WI38 (cell line): ENCODE data around the gene PRPSAP1.

ENCODE experiments used
- H3K4me3 ChIP-seq: 2 replicates; pipeline ENCODE4 v1.5.1; 2011; ENCODE audit warnings: low read depth, mild to moderate bottlenecking, control low read depth, low read length
- TF ChIP-seq, protein P1 (sequence below): IDR thresholded peaks from 2 replicates; pipeline ENCODE4 v1.5.1; 2012; ENCODE audit warnings: low read depth, mild to moderate bottlenecking, control low read depth, low read length

Gene PRPSAP1

DNA sequence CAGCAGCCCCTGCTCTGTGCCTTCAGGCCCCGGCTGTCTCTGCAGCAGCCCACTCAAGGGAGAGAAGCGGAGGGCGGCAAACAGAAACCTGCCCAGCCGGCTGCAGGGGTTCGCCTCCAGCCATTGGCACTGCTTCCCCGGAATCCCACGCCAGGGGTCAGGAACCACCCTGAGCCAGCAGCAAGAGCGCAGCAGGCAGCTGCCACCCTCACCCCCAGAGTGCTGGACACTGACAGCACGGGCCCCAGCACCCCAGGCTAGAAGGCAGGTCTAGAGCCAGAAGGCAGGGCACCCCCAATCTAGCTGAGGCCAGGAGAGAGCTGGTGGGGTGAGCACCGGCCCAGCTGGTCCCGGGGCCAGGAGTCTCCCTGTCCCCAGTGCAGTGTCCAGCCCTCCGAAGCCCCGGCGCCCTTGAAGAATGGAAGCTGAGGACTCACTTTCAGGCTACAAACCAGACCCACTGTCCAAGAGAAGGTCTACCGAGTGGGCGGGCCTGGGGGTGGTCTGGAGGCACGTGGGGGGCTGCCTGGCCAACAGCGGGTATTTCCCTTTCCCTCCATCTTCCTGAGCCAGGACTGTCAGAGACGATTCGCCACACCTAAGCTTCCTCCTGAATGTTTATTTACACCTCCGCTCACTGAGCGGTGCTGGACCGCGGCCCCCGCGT is 80.1 kb downstream of the PRPSAP1 start:
- H3K4me3 ChIP-seq: no peak overlapping the region
- TF ChIP-seq, protein P1, sequence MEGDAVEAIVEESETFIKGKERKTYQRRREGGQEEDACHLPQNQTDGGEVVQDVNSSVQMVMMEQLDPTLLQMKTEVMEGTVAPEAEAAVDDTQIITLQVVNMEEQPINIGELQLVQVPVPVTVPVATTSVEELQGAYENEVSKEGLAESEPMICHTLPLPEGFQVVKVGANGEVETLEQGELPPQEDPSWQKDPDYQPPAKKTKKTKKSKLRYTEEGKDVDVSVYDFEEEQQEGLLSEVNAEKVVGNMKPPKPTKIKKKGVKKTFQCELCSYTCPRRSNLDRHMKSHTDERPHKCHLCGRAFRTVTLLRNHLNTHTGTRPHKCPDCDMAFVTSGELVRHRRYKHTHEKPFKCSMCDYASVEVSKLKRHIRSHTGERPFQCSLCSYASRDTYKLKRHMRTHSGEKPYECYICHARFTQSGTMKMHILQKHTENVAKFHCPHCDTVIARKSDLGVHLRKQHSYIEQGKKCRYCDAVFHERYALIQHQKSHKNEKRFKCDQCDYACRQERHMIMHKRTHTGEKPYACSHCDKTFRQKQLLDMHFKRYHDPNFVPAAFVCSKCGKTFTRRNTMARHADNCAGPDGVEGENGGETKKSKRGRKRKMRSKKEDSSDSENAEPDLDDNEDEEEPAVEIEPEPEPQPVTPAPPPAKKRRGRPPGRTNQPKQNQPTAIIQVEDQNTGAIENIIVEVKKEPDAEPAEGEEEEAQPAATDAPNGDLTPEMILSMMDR: no peak

DNA sequence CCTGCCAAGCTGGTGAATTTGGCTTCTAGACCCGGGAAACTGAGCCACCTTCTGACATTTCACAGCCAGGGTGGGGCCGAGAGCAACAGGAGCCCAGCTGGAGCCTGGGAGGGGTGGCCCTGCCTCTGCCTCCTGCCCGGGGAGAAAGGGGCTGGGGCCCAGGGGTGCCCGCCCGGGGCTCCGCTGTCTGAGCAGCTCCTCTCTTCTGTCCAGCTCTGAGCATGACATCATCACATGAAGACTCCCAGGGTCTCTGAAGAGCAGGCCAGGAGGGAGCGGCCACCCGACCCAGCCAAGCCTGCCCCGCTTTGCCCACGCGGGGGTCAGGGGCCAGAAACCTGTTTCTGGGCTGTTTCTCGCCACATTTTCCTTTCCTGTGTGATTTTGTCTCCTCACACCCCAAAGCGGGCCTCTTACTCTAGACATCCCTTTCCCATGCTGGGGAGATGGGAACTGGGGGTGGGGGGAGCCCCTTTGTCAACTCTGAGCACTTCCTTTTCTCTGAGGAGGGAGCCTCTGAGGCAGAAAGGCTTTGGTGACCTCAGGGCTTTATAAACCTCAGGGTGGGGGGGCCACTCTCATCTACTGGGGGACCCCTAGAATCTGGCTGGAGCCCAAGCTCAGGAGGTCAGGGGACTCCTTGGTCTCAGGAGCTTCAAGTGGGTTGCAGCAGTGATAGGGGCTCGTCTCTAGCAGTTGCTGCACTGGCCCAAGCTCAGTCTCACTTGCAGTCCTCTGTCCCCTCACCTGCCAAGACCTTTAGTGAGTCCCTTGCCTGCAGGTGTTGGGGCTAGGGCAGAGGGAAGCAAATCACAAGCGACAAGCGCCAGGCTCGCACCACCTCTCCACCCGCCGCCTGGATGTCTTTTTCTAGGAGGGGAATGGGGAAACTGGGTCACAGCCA is 80.9 kb downstream of the PRPSAP1 start:
- H3K4me3 ChIP-seq: no peak overlapping the region
- TF ChIP-seq, protein P1: no peak

DNA sequence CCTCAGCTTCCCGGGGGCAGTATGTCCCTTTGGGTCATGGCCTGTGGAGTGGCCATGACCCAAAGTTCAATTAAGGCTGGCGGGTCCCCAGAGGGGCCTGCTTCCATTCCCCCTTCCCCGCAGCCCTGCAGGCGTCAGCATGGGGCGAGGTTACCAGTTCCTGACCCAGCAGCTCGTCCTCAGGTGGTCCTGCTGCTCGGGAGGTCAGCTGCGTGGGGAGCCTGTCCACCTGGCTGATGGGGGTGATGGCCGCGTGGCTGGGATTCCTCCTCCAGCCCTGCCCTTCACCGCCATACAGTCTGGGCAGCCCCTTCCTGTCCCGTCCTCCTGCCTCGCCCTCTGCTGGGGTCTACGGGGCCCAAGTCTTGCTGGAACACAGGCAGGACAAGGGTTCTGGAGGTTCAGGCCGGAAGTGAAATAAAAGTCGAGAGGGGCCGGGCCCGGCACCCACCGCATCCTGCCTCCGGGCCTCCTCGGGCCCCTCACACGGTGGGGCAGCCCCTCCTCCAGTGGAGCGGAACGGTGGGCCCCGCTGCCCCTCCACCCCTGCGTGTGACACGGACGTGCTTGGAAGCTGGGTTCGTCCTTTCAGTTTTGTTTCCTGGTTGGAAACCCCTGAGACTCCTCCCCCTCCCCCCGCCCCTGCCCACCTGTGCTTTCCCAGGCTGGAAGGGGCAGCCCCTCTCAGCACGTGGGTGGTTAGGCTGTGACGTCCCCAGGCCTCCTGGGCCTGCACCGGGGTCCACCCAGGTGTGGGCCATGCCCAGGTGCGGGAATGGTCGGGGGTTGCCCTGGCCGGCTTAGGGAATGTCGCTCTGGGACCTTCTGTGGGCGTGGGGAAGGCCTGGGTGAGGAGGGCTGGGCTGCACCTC is 81.8 kb downstream of the PRPSAP1 start:
- no peak overlapping the region for H3K4me3 ChIP-seq
- TF ChIP-seq, protein P1: no peak

DNA sequence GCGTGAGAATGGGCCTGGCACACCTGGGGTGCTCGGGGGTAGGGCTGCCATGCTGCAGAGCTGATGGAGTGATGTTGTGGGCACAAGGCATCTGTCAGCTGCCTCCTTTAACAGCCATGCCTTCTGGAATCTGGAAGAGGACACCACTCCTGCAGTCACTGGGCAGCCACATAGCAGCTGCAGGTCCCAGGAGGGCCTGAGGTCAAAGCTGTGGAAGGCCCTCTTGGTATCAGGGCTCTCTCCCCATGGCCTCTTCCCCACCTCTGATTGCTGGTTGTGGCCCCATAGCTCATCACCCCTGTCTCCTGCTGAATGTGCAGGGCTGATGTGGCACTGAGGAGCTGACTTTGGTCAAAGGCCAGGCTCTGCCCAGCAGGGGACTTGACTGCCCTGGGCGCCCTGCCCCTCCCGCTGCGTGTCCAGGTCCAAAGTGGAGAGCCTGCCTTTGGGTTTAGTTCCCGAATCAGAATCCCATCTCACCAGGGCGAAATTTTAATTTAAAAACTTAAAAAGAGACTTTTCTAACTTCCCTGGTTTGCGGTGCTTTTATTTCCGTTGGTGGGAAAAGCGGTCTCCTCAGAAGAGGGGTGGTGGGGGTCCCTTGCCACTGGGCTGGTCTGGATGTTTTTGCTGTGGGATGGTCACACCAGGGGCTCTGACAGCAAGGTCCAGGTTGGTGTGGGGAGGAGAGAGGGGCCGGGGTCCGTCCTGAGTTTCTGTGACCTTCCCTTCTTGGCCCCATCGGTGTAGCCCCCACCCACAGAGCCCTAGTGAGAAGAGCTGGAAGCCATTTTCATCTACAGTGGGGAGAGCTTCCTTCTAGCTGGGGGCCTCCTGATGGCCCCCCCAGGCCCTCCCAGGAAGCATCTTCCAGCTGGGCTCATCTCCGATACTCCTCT is 82.7 kb downstream of the PRPSAP1 start:
- TF ChIP-seq, protein P1: no peak
- H3K4me3 ChIP-seq: no peak overlapping the region

DNA sequence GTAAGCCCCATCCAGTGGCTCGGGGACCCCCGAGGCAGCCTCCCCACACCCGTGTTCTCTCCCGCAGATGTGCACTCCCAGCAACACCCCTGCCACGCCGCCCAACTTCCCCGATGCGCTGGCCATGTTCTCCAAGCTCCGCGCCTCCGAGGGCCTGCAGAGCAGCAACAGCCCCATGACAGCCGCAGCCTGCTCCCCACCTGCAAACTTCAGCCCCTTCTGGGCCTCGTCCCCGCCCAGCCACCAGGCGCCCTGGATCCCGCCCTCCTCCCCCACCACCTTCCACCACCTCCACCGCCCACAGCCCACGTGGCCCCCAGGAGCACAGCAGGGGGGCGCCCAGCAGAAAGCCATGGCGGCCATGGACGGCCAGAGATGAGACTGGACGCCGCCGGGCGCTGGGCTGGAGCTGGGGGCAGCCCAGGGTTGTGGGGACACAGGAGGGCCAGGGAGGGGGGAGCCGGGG is 83.6 kb downstream of the PRPSAP1 start:
- H3K4me3 ChIP-seq: no peak overlapping the region
- TF ChIP-seq, protein P1: no peak
